HepG2 (cell line): ENCODE data around the gene DIAPH1. TPM values are rescaled to one million over a fixed set of nuclear protein-coding genes. Genes with fewer than 3 reads are reported as not detected.

ENCODE experiments used
- AHDC1 ChIP-seq: sonication (generic); formaldehyde crosslinking; IDR thresholded peaks from 2 replicates; pipeline ENCODE4 v1.5.1; 2020; ENCODE audit warnings: mild to moderate bottlenecking, missing genetic modification reagents, borderline replicate concordance
- ARID2 ChIP-seq: sonication (generic); formaldehyde crosslinking; IDR thresholded peaks from 2 replicates; pipeline ENCODE4 v1.8.1; 2022; ENCODE audit warnings: mild to moderate bottlenecking, missing genetic modification reagents, borderline replicate concordance
- DPF2 ChIP-seq: sonication (generic); formaldehyde crosslinking; IDR thresholded peaks from 2 replicates; pipeline ENCODE4 v1.4.0; 2020; ENCODE audit warnings: mild to moderate bottlenecking, low read depth, missing genetic modification reagents, borderline replicate concordance
- IKZF4 ChIP-seq: sonication (generic); formaldehyde crosslinking; IDR thresholded peaks from 2 replicates; pipeline ENCODE4 v1.5.1; 2020; ENCODE audit warnings: borderline replicate concordance, mild to moderate bottlenecking, low read depth, missing genetic modification reagents; ENCODE audit errors: not compliant biosample characterization
- KDM3A ChIP-seq: IDR thresholded peaks from 2 replicates; pipeline ENCODE4 v1.6.1; 2018; ENCODE audit warnings: low read depth, missing compliant biosample characterization
- MED1 ChIP-seq: sonication (generic); formaldehyde crosslinking; IDR thresholded peaks from 2 replicates; pipeline ENCODE4 v1.4.0; 2020; ENCODE audit warnings: missing genetic modification reagents
- MEF2D ChIP-seq: sonication (generic); formaldehyde crosslinking; IDR thresholded peaks from 2 replicates; pipeline ENCODE4 v1.5.1; 2020; ENCODE audit warnings: mild to moderate bottlenecking, missing genetic modification reagents
- POGK ChIP-seq: sonication (generic); formaldehyde crosslinking; conservative IDR thresholded peaks from 2 replicates; pipeline ENCODE4 v1.8.0; 2022; ENCODE audit warnings: mild to moderate bottlenecking, moderate library complexity, missing genetic modification reagents
- REL ChIP-seq: sonication (generic); formaldehyde crosslinking; conservative IDR thresholded peaks from 2 replicates; pipeline ENCODE4 v1.8.0; 2022; ENCODE audit warnings: mild to moderate bottlenecking, missing genetic modification reagents, moderate library complexity
- TBX3 ChIP-seq: fragments of 450-650 bp; IDR thresholded peaks from 2 replicates; pipeline ENCODE4 v1.6.1; 2017; ENCODE audit warnings: antibody characterized with exemption, mild to moderate bottlenecking, inconsistent platforms, borderline replicate concordance
- TRIM24 ChIP-seq: sonication (generic); formaldehyde crosslinking; IDR thresholded peaks from 2 replicates; pipeline ENCODE4 v1.8.0; 2022; ENCODE audit warnings: mild to moderate bottlenecking, missing genetic modification reagents
- ZBTB33 ChIP-seq: sonication (generic); formaldehyde crosslinking; IDR thresholded peaks from 2 replicates; pipeline ENCODE4 v1.4.0; 2020; ENCODE audit warnings: missing genetic modification reagents
- ZMYM3 ChIP-seq: sonication (generic); formaldehyde crosslinking; IDR thresholded peaks from 2 replicates; pipeline ENCODE4 v1.5.1; 2020; ENCODE audit warnings: mild to moderate bottlenecking, missing genetic modification reagents
- ZMYM4 ChIP-seq: sonication (generic); formaldehyde crosslinking; IDR thresholded peaks from 2 replicates; pipeline ENCODE4 v1.8.1; 2023; ENCODE audit warnings: mild to moderate bottlenecking, missing genetic modification reagents
- ZNF280D ChIP-seq: sonication (generic); formaldehyde crosslinking; IDR thresholded peaks from 2 replicates; pipeline ENCODE4 v1.5.1; 2020; ENCODE audit warnings: mild to moderate bottlenecking, missing genetic modification reagents
- ZNF546 ChIP-seq: sonication (generic); formaldehyde crosslinking; conservative IDR thresholded peaks from 2 replicates; pipeline ENCODE4 v1.8.1; 2023; ENCODE audit warnings: mild to moderate bottlenecking, missing genetic modification reagents
- ZNF792 ChIP-seq: IDR thresholded peaks from 2 replicates; pipeline ENCODE4 v1.6.1; 2016
- polyA plus RNA-seq, 8 experiments: library from polyadenylated mRNA; depleted of rRNA in 3 of 8; stranded (reverse) in 7 of 8; unstranded in 1 of 8; fragments of >200 nt; fragmentation: Illumina TruSeq in 4 of 8; extraction: Trizol in 4 of 8; gene quantifications; 2 replicates each; pipeline versions ENCODE4 v1.2.1 to v1.2.3, GENCODE V29; 2011 to 2016; ENCODE audit warnings: low read depth in 4 of 8, missing spikeins in 1 of 8, mixed read lengths in 1 of 8; ENCODE audit not compliant: insufficient read depth in 1 of 8
- total RNA-seq, 5 experiments: library from RNA; depleted of rRNA; stranded (reverse); fragments of >200 nt; fragmentation: Illumina TruSeq; extraction: Trizol; gene quantifications; 2 replicates each; pipeline ENCODE4 v1.2.3, GENCODE V29; 2016; ENCODE audit warnings: low read depth in 1 of 5

The DIAPH1 gene
- total and polyA plus RNA-seq, 2 of the 13 experiments (the other 11 are each of a cell fraction or from before 2014, with no cell fraction given) = 25.1 to 33.9 TPM

- TF ChIP-seq AHDC1 (CRISPR knock-in tag) (peak; percentile 92; the same call in 1 of the 2 replicates), ZNF546 (no peak), DPF2 (CRISPR knock-in tag) (peak; percentile 57; the same call in 1 of the 2 replicates), TBX3 (peak; percentile 42; the same call in 1 of the 2 replicates), ARID2 (CRISPR knock-in tag) (no peak), ZNF792 (CRISPR knock-in tag) (no peak), REL (CRISPR knock-in tag) (no peak), IKZF4 (CRISPR knock-in tag) (no peak), TRIM24 (CRISPR knock-in tag) (peak; percentile 80), ZBTB33 (CRISPR knock-in tag) (no peak), ZMYM3 (CRISPR knock-in tag) (0 out of 2 replicates have a peak, but pooled peaks have one; percentile 28), KDM3A (CRISPR knock-in tag) (peak; percentile 32; the same call in 1 of the 2 replicates), ZNF280D (CRISPR knock-in tag) (0 out of 2 replicates have a peak, but pooled peaks have one; percentile 51), MEF2D (CRISPR knock-in tag) (0 out of 2 replicates have a peak, but pooled peaks have one; percentile 39), POGK (0 out of 2 replicates have a peak, but pooled peaks have one; percentile 34), MED1 (CRISPR knock-in tag) (0 out of 2 replicates have a peak, but pooled peaks have one; percentile 42), ZMYM4 (CRISPR knock-in tag) (0 out of 2 replicates have a peak, but pooled peaks have one; percentile 50)
These were observed 28.7 kb downstream of the DIAPH1 start (continued) for GRCh38 chr5:141590127-141590526.
